Measurements from ENCODE around the gene SLC23A2.
"Not testable (repeated sequence)": the region's sequence is repeated elsewhere in the genome, so short reads cannot be mapped to it uniquely, and the experiment has no call there.

The SLC23A2 gene

DNA sequence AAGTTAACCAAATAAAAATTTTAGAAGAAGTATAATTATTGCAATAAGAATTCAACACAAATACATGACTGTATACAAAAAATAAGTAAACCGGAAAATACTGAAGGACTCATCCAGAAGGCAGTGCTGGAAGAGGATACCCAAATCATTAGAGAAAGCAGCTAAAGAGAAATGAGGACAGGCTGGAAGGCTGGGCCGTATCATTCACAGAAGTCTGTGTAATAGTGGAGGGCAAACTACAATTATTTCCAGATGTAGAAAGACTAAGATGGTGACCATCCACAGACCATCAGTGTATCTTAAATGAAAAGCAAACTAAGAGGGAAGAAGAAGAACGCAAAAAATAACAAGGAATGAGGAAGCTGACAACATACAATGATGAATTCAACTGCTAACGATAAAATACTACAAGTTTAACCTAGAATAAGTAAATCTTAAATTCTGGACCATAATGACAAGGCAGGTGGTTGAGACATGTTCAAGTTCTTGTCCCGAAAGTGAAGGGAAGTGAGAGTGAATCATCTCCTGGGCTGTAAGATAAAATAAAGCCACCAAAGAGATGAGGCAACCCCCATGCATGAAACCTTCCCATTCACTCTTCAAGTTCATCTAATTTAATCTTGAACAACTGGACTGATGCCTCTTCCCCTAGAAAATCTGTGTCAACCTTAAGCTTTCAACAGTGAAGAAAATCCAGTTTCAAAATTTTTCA is 71.5 kb downstream of the SLC23A2 start:
- no peak for FAIRE-seq

- no peak for FAIRE-seq
These were observed 74.7 kb downstream of the SLC23A2 start for GRCh38 chr20:4926531-4927156.

- no peak for FAIRE-seq
These were observed 75.3 kb downstream of the SLC23A2 start for GRCh38 chr20:4925842-4926530.

DNA sequence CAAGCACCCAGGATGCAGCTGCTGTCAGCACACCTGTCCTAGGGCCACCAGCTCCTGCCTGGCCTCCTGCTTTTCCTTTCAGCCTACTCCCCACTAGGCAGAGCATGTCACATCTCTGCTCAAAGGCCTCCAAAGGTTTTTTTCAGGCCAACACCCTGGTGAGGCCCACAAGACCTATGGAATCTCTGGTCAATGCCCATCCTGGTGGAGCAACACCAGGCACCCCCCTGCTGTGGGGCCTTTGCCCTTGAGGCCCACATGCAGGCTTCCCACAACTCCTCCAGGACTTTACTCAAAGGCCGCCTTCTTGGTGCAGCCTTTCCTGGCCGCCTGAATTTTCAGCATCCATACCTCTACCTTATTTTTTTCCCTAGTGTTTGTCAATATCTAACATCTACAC is 76.9 kb downstream of the SLC23A2 start:
- FAIRE-seq, result no peak

GRCh38 chr20:4924032-4924431 is 77.3 kb downstream of the SLC23A2 start:
- FAIRE-seq, result no peak

GRCh38 chr20:4922186-4922585 is 79.1 kb downstream of the SLC23A2 start:
- FAIRE-seq, result no peak

GRCh38 chr20:4921271-4921670 is 80.0 kb downstream of the SLC23A2 start:
- FAIRE-seq, result not testable (repeated sequence)

DNA sequence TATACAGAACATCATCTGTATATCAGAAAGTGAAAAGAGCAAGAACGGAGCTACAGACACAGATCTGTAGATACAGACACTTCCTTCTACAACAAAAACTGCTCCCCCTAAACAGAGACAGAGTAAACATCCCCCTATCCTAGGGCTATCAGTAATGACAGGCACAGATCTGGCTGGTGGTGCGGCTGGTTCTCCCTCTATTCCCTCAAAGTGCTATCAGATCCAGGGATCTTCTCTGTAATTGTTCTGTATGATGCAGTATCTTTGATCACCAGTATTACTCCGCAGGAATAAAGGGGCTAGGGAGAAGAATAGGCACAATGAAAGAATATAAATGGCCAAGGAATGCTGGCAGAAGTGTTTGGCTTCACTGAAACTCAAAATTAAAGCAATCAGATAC is 80.7 kb downstream of the SLC23A2 start:
- FAIRE-seq, result no peak

DNA sequence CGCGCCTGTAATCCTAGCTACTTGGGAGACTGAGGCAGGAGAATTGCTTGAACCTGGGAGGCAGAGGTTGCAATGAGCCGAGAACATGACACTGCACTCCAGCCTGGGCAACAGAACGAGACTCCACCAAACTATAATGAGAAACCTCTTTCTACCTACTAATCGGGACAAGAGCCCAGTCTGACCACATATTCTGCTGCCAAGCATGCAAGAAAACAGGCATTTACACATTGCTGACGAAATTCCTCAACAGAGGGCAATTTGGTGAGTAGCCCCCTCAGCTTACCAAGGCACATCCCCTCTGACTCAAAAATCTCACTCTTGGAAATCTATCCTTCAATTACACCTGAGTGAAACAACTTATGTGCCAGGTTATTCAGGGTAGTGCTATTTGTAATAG is 81.2 kb downstream of the SLC23A2 start:
- FAIRE-seq, result no peak

DNA sequence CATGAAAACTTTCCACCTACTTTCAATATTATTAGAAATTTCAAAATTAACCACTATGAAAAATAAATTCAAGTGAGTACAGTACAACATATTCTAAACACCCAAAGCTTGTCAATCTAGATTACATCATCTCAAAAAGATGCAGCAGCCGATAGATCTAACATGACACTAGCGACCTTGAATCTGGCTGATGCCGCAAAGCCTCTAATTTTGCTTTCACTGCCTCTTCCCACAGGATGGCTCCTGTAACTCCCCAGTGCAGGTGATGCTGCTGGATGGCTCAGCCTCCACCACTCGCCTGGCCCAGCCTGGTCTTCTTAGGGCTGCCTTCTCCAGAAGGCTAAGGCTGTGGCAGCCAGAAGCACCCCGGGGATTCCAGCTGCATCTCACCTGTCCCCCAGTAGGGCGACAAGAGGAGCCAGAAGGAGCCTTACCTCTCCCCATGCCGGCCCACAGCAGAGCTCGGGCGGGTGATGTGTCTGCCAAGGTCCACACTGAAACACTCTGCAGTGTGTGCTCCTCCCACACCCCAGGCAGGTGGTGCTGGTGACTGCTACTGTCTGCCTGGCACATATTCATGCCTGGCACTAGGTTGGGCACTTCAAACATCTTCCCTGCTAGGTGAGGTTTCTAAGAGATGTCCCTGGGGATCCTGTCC is 82.1 kb downstream of the SLC23A2 start:
- FAIRE-seq, result no peak

DNA sequence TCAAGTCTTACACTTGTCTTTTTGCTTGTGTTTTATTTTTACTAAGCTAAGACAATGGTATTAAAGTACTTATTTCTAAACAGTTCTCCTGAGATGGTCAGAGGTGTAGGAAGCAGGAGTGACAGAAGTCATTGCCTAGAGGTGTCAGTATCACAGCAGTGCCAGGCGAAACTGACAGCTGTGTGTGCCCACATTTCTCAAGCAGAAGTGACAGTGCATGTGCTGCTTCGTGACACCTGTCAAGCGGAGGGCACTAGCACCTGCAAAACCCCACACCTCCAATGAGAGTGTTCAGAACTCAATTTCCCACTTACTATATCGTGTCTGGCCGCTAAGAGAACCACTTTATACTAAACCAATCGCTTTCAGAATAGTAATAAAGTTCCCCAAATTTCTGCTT is 82.8 kb downstream of the SLC23A2 start:
- FAIRE-seq, result no peak

DNA sequence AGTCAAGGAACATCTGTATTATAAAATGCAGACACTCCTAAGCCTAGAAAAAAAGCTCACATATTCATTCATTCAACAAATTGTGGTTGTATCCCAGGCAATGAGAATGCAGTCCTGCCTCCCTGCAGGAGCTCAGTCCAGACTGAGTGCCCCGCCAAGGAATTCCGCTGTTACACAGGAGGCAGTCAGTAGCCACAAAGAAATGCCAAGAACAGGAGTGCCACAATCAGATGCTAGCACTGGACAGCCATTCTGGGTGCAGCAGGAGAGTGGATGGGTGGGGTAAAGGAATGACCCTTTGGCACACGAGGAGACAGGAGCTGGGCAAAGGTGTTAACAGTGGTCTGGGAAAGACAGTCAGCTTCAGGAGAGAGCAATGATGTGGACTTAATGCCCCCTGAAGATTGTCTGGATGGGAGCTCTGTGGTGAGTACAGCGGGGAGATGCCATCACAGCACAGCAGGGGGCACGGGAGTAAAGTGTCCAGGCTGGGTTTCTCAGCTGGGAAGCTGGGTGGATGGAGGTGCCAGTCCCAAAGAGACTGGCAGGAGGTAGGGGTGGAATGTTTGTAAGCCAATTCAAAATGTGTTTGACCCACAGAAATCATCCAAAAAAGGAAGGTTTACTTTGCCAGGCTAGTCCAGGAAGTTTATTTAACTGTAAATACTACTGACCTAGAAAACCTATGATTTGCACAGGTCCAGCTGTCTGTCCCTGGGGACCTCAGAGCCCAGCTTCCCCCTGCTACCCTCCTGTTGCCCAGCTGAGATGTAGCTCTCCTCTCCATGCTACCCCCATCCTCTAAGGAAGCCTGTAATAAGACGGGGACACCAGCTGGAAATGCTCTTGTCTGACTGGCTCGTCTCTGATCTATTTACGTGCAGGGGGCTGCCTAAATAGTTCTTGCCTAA is 84.1 kb downstream of the SLC23A2 start:
- no peak for FAIRE-seq

DNA sequence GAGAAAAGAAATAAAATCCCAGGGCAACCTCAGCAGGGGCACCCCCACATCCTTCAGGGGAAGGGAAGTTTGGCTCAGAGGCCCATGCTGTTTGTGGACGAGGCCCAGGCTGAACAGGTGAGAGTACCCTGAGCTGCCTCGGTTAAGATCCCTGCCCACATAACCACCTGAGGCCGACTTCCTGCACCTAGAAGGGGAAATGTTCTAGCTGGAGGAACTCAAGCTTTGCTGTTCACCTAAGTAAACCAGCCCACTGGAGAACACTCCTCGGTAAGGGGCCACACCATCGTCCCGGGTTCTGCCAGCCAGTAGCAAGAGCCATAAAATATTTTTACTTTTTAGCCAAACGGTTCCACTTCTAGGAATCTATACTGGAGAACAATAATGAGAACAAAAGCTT is 88.2 kb downstream of the SLC23A2 start:
- FAIRE-seq, result no peak

DNA sequence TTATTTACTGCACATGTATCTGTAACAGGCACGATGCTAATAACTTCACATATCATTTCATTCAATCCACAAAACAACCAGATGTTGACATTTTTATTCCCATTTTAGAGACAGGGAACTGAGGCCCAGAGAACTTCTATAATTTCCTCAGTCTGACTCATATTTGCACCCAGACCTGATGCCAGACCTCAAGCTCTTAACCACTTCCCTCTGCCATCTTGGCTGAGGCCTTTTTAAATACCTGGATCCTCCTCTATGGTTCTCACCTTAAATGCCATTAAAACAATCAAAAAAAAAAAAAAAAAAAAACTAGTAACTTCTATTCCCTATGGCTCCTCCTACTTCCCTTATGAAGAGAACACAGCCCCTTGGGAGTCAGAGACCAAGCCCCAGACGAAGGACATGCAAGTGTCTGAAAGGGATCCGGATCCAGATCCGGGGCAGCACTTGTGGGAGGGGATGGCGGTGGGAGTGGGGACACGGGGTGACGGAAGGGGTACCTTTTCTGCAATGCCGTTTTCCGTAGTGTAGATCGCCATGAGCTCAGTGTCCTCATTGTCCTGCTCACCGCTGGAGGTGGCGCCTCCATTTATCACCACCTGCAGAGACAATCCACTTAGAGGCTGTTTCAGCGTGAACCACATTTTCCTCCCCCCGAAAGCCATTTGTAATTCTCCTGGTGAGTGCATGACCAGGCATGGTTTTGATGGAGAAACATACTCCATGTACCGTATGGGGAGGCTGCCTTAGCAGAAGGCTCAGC is 88.7 kb downstream of the SLC23A2 start:
- FAIRE-seq, result no peak

DNA sequence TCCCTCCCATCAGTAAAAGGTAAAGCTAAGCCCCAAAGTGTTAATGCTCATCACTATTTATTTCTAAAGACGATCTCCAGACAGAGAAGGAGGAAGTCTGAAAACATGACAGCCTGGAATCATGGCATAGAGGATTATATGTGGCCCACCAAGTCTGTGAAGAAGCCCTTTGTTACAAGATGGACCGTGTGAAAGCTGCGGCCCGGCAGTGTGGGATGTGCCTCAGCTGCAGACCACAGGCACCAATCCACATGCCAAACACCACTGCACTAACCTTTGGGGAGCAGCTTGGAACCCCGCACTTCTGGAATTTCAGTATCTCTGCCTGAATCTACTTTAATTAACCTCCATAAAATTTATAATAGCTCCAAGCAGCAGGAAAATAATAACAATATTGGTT is 90.4 kb downstream of the SLC23A2 start:
- FAIRE-seq, result no peak

DNA sequence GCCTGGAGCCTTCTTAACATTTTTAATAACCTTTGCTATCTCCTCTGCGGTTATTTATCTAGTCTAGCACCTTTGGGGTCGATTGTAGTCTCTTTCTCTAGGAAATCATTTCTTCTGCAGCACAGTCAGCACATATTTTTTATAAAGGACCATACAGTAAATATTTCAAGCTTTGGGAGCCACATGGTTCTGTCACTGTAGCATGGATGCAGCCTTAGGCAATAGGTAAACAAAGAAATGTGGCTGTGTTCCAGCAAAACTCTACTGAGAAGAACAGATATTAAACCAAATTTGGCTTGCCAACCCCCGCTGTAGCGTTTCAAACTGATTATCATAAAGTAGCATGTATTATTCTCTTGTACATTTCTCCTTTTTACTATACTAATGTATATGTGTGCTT is 95.7 kb downstream of the SLC23A2 start:
- FAIRE-seq, result no peak

DNA sequence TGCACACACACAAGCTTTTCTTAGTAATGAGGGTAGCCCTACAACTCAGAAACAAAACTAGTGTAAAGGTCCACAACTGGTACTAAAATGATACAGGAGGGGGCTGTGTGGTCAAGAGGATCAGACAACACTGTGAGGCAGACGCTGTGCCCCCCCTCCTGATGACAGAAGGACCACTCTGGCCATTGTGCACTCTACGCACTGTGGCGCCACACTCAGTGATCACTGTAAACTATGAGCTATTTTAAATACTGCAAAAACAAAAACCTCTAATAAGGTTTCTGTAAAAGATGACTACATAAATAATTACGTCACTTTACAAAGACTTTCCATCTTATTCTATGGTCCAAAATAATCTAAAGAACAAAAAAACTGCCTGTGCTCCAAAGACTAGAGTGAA is 96.1 kb downstream of the SLC23A2 start:
- no peak for FAIRE-seq

- FAIRE-seq, result no peak
These were observed 97.0 kb downstream of the SLC23A2 start for GRCh38 chr20:4904127-4904860.

GRCh38 chr20:4902788-4903187 is 98.5 kb downstream of the SLC23A2 start:
- no peak for FAIRE-seq

GRCh38 chr20:4901031-4901818 is 100.1 kb downstream of the SLC23A2 start:
- FAIRE-seq, result no peak

Measured in G401.6 (cell line).